Epithelial cell of proximal tubule (primary cell): ENCODE results near the gene FNDC3B. TPM values are rescaled to one million over a fixed set of nuclear protein-coding genes. Genes with fewer than 3 reads are reported as not detected.
"Not testable (repeated sequence)": the region's sequence is repeated elsewhere in the genome, so short reads cannot be mapped to it uniquely, and the experiment has no call there.

Experiments used
- DNase-seq: peaks from one replicate; pipeline ENCODE4 v3.0.0-alpha.2; 2011; ENCODE audit warnings: low read depth
- H3K4me3 ChIP-seq: 2 replicates; pipeline ENCODE4 v1.5.1; 2011; ENCODE audit warnings: low read depth, mild to moderate bottlenecking, low read length
- total RNA-seq: library from RNA; depleted of rRNA; stranded (reverse); fragments of >200 nt; gene quantifications from 2 replicates; pipeline ENCODE4 v1.2.3, GENCODE V29; 2015
- TF ChIP-seq, protein P1 (sequence below): conservative IDR thresholded peaks from 2 replicates; pipeline ENCODE4 v1.5.1; 2012; ENCODE audit warnings: low read depth, mild to moderate bottlenecking, low read length

Gene FNDC3B
- total RNA-seq, 1 donor from 2014 or later: 37.3 TPM

DNA sequence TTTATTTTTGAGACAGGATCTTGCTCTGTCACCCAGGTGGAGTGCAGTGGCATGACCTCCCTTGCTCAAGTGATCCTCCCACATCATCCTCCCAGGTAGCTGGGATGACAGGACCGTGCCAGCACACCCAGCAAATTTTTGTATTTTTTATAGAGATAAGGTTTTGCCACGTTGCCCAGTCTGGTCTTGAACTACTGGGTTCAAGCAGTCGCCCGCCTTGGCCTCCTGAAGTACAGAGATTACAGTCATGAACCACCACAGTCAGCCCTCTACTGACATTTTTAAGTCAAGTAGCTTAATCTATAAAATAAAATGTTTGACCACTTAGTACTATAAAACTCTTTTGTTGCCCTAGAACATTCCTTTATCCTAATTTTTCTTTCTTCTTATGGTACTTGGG lies 198.8 kb downstream of the FNDC3B start:
- TF ChIP-seq, protein P1, sequence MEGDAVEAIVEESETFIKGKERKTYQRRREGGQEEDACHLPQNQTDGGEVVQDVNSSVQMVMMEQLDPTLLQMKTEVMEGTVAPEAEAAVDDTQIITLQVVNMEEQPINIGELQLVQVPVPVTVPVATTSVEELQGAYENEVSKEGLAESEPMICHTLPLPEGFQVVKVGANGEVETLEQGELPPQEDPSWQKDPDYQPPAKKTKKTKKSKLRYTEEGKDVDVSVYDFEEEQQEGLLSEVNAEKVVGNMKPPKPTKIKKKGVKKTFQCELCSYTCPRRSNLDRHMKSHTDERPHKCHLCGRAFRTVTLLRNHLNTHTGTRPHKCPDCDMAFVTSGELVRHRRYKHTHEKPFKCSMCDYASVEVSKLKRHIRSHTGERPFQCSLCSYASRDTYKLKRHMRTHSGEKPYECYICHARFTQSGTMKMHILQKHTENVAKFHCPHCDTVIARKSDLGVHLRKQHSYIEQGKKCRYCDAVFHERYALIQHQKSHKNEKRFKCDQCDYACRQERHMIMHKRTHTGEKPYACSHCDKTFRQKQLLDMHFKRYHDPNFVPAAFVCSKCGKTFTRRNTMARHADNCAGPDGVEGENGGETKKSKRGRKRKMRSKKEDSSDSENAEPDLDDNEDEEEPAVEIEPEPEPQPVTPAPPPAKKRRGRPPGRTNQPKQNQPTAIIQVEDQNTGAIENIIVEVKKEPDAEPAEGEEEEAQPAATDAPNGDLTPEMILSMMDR: no peak
- no peak overlapping the region for H3K4me3 ChIP-seq
- DNase-seq: no peak

DNA sequence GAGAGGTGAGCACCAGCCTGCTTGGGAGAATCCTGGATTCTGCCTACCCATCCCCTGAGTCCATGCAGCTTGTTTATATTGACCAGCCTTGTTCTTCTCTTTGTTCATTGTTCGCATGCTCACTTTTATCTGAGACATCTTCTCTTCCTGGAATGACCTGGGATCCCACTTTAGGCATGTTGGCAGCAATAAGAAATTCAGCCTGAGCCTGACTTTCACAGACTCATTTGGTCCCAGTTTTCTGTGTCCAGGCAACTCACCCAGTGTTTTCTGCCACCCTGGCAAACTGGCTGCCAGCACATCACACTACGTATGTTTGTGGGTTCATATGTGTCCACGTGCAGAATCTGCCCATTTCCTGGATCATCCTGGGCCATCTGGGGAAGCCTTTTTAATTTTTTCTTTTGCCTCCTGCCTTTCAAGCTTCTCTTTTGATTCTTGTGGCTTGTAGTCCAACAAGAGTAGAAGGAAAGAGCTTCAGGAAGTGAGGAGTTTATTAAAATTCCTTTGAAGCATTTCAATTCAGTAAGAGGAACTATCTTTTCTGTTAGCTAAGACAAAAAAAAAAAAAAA lies 199.9 kb downstream of the FNDC3B start:
- no peak overlapping the region for H3K4me3 ChIP-seq
- TF ChIP-seq, protein P1: no peak
- no peak for DNase-seq

DNA sequence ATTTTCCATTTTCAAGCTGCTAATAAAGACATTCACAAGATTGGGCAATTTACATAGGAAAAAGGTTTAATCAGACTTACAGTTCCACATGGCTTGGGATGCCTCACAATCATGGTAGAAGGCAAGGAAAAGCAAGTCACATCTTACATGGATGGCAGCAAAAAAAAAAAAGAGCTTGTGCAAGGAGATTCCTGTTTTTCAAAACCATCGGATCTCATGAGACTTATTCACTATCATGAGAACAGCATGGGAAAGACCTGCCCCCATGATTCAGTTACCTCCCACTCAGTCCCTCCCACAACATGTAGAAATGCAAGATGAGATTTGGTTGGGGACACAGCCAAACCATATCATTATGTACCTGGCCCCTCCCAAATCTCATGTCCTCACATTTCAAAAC lies 202.0 kb downstream of the FNDC3B start:
- TF ChIP-seq, protein P1: no peak
- H3K4me3 ChIP-seq: no peak overlapping the region
- DNase-seq: no peak

DNA sequence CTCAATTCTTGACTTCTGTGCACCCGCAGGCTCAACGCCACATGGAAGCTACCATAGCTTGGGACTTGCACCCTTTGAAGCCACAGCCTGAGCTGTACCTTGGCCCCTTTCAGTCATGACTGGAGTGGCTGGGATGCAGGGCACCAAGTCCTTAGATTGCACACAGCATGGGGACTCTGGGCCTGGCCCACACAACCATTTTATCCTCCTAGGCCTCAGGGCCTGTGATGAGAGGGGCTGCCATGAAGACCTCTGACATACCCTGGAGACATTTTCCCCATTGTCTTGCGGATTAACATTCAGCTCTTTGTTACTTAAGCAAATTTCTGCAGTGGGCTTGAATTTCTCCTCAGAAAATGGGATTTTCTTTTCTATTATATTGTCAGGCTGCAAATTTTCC lies 203.1 kb downstream of the FNDC3B start:
- DNase-seq, H3K4me3 ChIP-seq: not testable (repeated sequence)

DNA sequence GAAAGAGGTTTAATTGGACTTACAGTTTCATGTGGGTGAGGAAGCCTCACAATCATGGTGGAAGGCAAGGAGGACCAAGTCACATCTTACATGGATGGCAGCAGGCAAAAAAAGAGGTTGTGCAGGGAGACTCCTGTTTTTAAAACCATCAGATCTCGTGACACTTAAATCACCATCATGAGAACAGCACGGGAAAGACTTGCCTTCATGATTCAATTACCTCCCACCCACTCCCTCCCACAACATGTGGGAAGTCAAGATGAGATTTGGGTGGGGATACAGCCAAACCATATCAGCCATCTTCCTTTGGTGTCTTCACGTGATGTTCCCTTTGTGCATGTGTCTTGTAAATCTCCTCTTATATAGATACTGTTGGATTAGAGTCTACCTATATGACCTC lies 204.0 kb downstream of the FNDC3B start:
- not testable (repeated sequence) for DNase-seq

DNA sequence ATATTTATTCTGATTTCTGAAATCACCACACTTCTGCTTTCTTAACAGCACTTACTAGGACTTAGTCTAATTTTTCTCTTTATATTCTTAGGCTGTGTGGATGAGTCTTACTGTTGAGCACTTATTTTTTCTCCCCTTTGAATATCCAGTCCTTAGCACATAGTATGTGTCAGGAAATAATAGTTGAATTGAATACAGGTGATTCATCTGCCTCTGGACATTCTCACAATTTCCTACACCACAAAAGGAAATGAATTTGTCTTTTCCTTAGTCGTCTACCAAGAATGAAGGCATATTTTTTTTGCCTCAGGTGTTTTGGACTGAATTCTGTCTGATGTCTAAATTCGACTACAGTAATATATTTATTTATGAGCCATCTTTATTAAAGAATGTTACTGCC lies 204.6 kb downstream of the FNDC3B start:
- DNase-seq: no peak
- no peak overlapping the region for H3K4me3 ChIP-seq
- TF ChIP-seq, protein P1: no peak

More for the DNA sequence above, 204.0 kb downstream of the FNDC3B start:
- H3K4me3 ChIP-seq: not testable (repeated sequence)

DNA sequence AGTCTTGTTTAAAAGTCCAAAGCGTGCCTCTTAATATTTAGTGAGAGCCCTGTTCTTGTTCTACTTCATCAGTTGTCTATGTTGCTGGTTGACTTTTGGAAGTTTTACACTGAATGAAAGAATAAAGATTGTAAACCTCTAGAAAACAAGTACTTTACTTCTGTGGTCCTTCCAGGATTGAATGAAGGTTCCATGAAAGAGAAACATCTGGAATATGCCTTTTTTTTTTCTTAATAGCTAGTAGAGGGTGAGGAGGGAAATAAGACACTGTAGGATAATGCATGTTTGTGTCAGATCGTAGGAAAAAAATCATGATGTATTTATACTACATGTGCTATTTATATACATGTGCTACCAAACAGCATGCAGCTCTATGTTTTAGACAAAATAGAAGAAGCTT lies 205.9 kb downstream of the FNDC3B start:
- no peak for DNase-seq
- H3K4me3 ChIP-seq: no peak overlapping the region
- TF ChIP-seq, protein P1: no peak

DNA sequence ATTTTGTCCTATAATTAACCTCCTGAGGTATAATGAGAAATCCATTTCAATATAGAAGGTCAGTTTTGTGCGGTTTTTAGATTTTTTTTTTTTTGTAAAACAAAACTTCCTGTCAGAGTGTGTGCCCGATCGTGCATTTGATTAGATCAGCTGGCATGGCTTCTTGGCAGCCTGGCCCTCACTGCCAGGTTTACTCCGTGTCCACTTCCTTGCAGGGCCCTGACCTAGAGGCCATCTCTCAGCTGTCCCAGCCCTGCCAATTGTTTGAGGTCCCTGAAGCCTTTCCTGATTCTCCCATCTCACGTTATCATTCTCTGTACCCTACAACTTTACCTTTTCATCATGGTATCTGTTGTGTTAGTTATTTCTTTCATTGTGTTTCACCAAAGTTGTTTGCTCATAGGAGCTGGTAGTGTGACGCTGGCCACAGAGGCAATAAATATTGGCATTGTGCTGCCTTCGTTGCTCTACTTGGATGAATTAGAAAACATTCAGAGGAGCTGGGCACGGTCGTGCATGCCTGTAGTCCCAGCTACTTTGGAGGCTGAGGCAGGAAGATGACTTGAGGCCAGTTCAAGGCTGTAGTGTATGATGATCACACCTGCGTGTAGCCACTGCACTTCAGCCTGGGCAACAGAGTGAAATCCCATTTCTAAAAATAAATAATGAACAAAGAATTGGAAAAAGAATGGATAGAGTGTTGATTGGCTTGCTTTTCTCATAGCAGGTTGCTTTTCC lies 206.9 kb downstream of the FNDC3B start:
- H3K4me3 ChIP-seq: no peak overlapping the region
- DNase-seq: no peak
- TF ChIP-seq, protein P1: no peak
